ENCODE data around the gene LHX4. TPM values are rescaled to one million over a fixed set of nuclear protein-coding genes. Genes with fewer than 3 reads are reported as not detected.

Gene LHX4
- total RNA-seq, 1 donor from 2014 or later, result not detected

GRCh38 chr1:180274221-180274620 is 44.2 kb downstream of the LHX4 start:
- Histone ChIP-seq H3K9me3 (replicated peaks) (no peaks in the 10 kb centered on the region), H3K4me1 (peaks cover 3% of the 10 kb centered on the region), H3K27ac (replicated peaks) (no peak overlapping the region), H3K27me3 (ENCODE audit: low read depth) (no peaks in the 10 kb centered on the region), H3K36me3 (peaks cover 15% of the 10 kb centered on the region), H3K4me3 (no peak overlapping the region)
- TF ChIP-seq CTCF (IDR thresholded peaks at IDR 0.05; ENCODE audit: borderline replicate concordance), result no peak
- DNase-seq, result no peak
- intact Hi-C loops (cut with micrococcal nuclease), result no loop called here

GRCh38 chr1:180275726-180276125 is 45.7 kb downstream of the LHX4 start:
- no peak overlapping the region for H3K27ac ChIP-seq (replicated peaks)
- H3K9me3 ChIP-seq (replicated peaks), result no peaks in the 10 kb centered on the region
- no peak for TF ChIP-seq CTCF (IDR thresholded peaks at IDR 0.05; ENCODE audit: borderline replicate concordance)
- H3K4me3 ChIP-seq, result no peak overlapping the region
- intact Hi-C loops (cut with micrococcal nuclease), result no loop called here
- H3K4me1 ChIP-seq, result peaks cover 3% of the 10 kb centered on the region
- DNase-seq, result no peak
- H3K36me3 ChIP-seq, result peaks cover 25% of the 10 kb centered on the region
- no peaks in the 10 kb centered on the region for H3K27me3 ChIP-seq (ENCODE audit: low read depth)

- Histone ChIP-seq H3K4me1 (peaks cover 3% of the 10 kb centered on the region), H3K27me3 (ENCODE audit: low read depth) (no peaks in the 10 kb centered on the region), H3K27ac (replicated peaks) (no peak overlapping the region), H3K36me3 (peaks cover 25% of the 10 kb centered on the region), H3K4me3 (no peak overlapping the region), H3K9me3 (replicated peaks) (no peaks in the 10 kb centered on the region)
- no peak for DNase-seq
- intact Hi-C loops (cut with micrococcal nuclease), result no loop called here
- TF ChIP-seq CTCF (IDR thresholded peaks at IDR 0.05; ENCODE audit: borderline replicate concordance), result no peak
These were observed 47.6 kb downstream of the LHX4 start for GRCh38 chr1:180277476-180278193.

- no peaks in the 10 kb centered on the region for H3K9me3 ChIP-seq (replicated peaks)
- peaks cover 3% of the 10 kb centered on the region for H3K4me1 ChIP-seq
- no peaks in the 10 kb centered on the region for H3K27me3 ChIP-seq (ENCODE audit: low read depth)
- no peak overlapping the region for H3K4me3 ChIP-seq
- no peak for TF ChIP-seq CTCF (IDR thresholded peaks at IDR 0.05; ENCODE audit: borderline replicate concordance)
- DNase-seq, result no peak
- H3K27ac ChIP-seq (replicated peaks), result no peak overlapping the region
- intact Hi-C loops (cut with micrococcal nuclease), result no loop called here
- H3K36me3 ChIP-seq, result peaks cover 25% of the 10 kb centered on the region
These were observed 48.1 kb downstream of the LHX4 start for GRCh38 chr1:180278194-180278515.

- Histone ChIP-seq H3K4me1 (peaks cover 3% of the 10 kb centered on the region), H3K36me3 (peaks cover 25% of the 10 kb centered on the region), H3K27me3 (ENCODE audit: low read depth) (no peaks in the 10 kb centered on the region), H3K4me3 (no peak overlapping the region), H3K9me3 (replicated peaks) (no peaks in the 10 kb centered on the region), H3K27ac (replicated peaks) (peak overlapping the region; percentile 13)
- intact Hi-C loops (cut with micrococcal nuclease), result no loop called here
- no peak for DNase-seq
- TF ChIP-seq CTCF (IDR thresholded peaks at IDR 0.05; ENCODE audit: borderline replicate concordance), result no peak
These were observed 48.7 kb downstream of the LHX4 start for GRCh38 chr1:180278596-180279395.
